PFSK-1 (cell line): Measurements from ENCODE around the gene GRID1.

Source experiments
- SIN3A ChIP-seq: IDR thresholded peaks from 2 replicates; pipeline ENCODE4 v1.6.1; 2012; ENCODE audit warnings: mild to moderate bottlenecking, low read length, moderate library complexity, borderline replicate concordance; ENCODE audit not compliant: insufficient read depth
- TF ChIP-seq, protein P1 (sequence below), 2 experiments: IDR thresholded peaks; 2 replicates each; pipeline versions ENCODE4 v1.6.1 to v1.8.0; 2011 to 2012; ENCODE audit warnings: low read depth in 2 of 2, low read length in 2 of 2, control low read depth in 1 of 2, inconsistent platforms in 1 of 2, mild to moderate bottlenecking in 1 of 2, moderate library complexity in 1 of 2; ENCODE audit not compliant: insufficient read depth in 1 of 2

DNA sequence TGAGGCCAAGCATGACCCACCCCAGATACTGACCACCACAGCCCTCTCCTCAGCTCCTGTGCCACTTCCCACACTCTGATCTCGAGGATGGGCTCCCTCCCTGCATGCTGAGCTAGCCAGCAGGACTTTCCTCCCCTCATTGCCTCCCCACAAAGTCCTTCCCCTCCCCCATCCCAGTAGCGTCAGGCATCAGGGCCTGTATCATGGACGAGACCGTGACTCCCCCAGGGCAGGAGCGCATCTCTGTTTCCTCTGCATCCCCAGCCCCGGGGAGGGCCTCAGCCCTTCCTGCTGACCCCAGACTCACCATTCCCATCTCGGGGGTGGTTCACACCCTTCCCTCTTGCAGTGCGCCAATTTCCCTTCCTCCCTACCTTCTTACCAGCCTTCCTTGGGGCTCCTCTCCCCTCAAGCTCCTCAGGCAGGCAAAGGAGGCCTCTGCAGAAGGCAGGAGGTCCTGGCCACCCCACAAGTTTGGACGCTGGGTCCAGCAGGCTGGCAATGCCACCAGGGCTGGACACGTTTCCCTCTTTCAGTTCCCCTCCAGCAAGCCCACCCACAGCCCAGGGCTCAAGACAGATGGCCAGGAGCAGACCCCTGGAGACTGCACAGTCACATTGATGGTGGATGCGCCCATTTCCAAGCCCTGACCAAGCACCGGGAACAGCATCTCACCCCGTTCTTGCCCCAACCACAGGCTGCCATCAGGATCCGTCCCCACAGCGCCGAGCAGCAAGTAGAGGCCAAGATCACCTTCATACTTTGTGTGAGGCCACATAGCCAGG lies 36.5 kb downstream of the GRID1 start:
- no peak for TF ChIP-seq SIN3A
- TF ChIP-seq, protein P1, sequence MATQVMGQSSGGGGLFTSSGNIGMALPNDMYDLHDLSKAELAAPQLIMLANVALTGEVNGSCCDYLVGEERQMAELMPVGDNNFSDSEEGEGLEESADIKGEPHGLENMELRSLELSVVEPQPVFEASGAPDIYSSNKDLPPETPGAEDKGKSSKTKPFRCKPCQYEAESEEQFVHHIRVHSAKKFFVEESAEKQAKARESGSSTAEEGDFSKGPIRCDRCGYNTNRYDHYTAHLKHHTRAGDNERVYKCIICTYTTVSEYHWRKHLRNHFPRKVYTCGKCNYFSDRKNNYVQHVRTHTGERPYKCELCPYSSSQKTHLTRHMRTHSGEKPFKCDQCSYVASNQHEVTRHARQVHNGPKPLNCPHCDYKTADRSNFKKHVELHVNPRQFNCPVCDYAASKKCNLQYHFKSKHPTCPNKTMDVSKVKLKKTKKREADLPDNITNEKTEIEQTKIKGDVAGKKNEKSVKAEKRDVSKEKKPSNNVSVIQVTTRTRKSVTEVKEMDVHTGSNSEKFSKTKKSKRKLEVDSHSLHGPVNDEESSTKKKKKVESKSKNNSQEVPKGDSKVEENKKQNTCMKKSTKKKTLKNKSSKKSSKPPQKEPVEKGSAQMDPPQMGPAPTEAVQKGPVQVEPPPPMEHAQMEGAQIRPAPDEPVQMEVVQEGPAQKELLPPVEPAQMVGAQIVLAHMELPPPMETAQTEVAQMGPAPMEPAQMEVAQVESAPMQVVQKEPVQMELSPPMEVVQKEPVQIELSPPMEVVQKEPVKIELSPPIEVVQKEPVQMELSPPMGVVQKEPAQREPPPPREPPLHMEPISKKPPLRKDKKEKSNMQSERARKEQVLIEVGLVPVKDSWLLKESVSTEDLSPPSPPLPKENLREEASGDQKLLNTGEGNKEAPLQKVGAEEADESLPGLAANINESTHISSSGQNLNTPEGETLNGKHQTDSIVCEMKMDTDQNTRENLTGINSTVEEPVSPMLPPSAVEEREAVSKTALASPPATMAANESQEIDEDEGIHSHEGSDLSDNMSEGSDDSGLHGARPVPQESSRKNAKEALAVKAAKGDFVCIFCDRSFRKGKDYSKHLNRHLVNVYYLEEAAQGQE (IDR thresholded peaks at IDR 0.05; ENCODE audit: insufficient read depth in 1 of 2, low read depth in 2 of 2, low read length in 2 of 2): no peak
